Esophagus squamous epithelium (tissue), 5 donors: ENCODE results near the gene CARD6. TPM values are rescaled to one million over a fixed set of nuclear protein-coding genes. Genes with fewer than 3 reads are reported as not detected.
A peak's percentile ranks its signal among the peaks of the same experiment; 100 is the strongest.

Experiments used
- DNase-seq: peaks from one replicate; lab custom pipeline; 2025; lab: John Stamatoyannopoulos, UW
- H3K27ac ChIP-seq, 4 donors: fragments of 200-600 bp; sonication (generic); one replicate each; pipeline ENCODE4 v1.5.1; 2016 to 2019; ENCODE audit warnings: mild to moderate bottlenecking in 1 of 4
- H3K27me3 ChIP-seq, 4 donors: fragments of 200-600 bp; sonication (generic); 1 replicate in 3 of 4; 2 replicates in 1 of 4; pipeline versions ENCODE4 v1.5.1 to v1.6.0; 2017 to 2021; ENCODE audit warnings: antibody characterized with exemption in 1 of 4
- H3K36me3 ChIP-seq, 3 donors: fragments of 200-600 bp; sonication (generic); one replicate each; pipeline ENCODE4 v1.5.1; 2016 to 2019
- H3K4me1 ChIP-seq, 3 donors: fragments of 200-600 bp; sonication (generic); one replicate each; pipeline ENCODE4 v1.5.1; 2017 to 2019
- H3K4me3 ChIP-seq, 4 donors: fragments of 200-600 bp; sonication (generic); 1 replicate in 3 of 4; 2 replicates in 1 of 4; pipeline ENCODE4 v1.5.1; 2016 to 2019; ENCODE audit warnings: mild to moderate bottlenecking in 2 of 4, moderate library complexity in 1 of 4
- H3K9me3 ChIP-seq, 3 donors: fragments of 200-600 bp; sonication (generic); one replicate each; pipeline ENCODE4 v1.5.1; 2016 to 2019
- CTCF ChIP-seq, 6 experiments: fragments of 450-650 bp in 4 of 6; fragments of 200-600 bp in 2 of 6; sonication (generic) in 2 of 6; IDR thresholded peaks; one replicate each; pipeline ENCODE4 v1.5.1; 2016 to 2019; ENCODE audit warnings: antibody characterized with exemption in 6 of 6, mild to moderate bottlenecking in 4 of 6, moderate library complexity in 4 of 6
- POLR2A ChIP-seq, 4 donors: fragments of 450-650 bp; IDR thresholded peaks; one replicate each; pipeline ENCODE4 v1.6.1; 2017; ENCODE audit warnings: antibody characterized with exemption in 4 of 4, mild to moderate bottlenecking in 4 of 4, moderate library complexity in 3 of 4
- WGBS, 2 donors: methylation state at CpG; one replicate each; pipeline ENCODE4 v1.1.5; 2018; 5-methylcytosine and 5-hydroxymethylcytosine counted together
- intact Hi-C: fragments of 100-400 bp; cut with DNase I; formaldehyde crosslinking; loops from one replicate; pipeline ENCODE4 v1.15.0; 2022
- small RNA-seq, 4 donors: library from RNA; depleted of rRNA; stranded (forward); fragments of <200 nt; gene quantifications; one replicate each; pipeline ENCODE3, GENCODE V24; 2016
- total RNA-seq, 4 donors: library from RNA; depleted of rRNA; stranded (reverse); fragments of >200 nt; gene quantifications; one replicate each; pipeline ENCODE4 v1.1.0, GENCODE V29; 2016
- donor health status: DM: yes; HTN: yes; CAD: no.

CARD6 gene
- total RNA-seq, 4 donors from 2014 or later: 17.7 to 20.4 (median 19.2) TPM

DNA sequence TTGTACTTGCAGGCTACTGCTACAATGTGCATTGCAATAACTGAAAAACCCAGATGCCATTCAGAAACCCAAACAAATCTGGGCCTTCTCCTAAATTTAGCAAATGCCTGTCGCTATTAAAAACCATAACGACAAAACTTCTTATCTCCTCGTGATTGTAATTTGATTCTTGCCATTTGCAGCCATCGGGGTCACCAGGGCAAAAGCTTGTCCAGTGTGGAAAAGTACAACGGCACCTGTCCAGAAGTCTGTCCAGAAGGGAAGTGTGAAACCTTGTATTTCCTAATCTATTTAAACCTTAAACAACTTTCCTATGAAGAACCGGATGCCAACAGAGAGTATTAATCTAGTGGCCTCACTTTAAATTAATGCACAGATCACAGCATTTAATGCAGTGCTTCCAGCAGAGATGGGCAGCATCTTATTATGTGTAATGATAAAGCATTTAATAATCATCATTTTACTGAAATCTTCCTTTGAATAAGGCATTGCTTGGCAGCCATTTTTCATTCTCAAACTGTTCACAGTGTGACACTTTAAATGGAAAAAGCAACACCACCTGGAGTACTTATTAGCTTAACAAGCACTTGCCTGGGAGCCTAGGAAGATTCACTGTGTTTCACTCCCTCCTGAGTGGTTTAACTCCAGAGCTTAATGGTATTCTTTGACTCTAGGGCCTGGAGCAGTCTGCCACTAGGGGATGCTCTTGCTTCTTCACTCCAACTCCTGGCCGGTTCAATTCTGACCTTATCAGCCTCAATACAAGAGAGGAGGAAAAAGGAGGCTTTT, 63.2 kb downstream of the CARD6 start:
- H3K36me3 ChIP-seq: no peaks in the 10 kb centered on the region
- peak; percentile 34 to 82 (median 72) for TF ChIP-seq CTCF (IDR thresholded peaks at IDR 0.05)
- TF ChIP-seq POLR2A (IDR thresholded peaks at IDR 0.05): no peak
- H3K27me3 ChIP-seq: no peaks in the 10 kb centered on the region
- peak overlapping the region in 2 of 4 donors; percentile 58 to 66 for H3K27ac ChIP-seq
- WGBS, 2 donors: 60 to 63% methylated on average over 7 of the region's 7 CpGs
- intact Hi-C loops: no loop called here
- H3K4me1 ChIP-seq: peaks cover 0 to 28% (median 4%) of the 10 kb centered on the region in 3 donors
- no peak for DNase-seq
- H3K4me3 ChIP-seq: no peak overlapping the region
- no peaks in the 10 kb centered on the region for H3K9me3 ChIP-seq

GRCh38 chr5:40904994-40905306, 63.8 kb downstream of the CARD6 start:
- intact Hi-C loops: no loop called here
- 46 to 47% methylated on average over 2 of the region's 2 CpGs for WGBS, 2 donors
- Histone ChIP-seq H3K4me1 (peaks cover 0 to 28% (median 4%) of the 10 kb centered on the region in 3 donors), H3K4me3 (no peak overlapping the region), H3K27ac (peak overlapping the region in 2 of 4 donors; percentile 58 to 66), H3K27me3 (no peaks in the 10 kb centered on the region), H3K9me3 (no peaks in the 10 kb centered on the region), H3K36me3 (no peaks in the 10 kb centered on the region)
- DNase-seq: no peak
- TF ChIP-seq CTCF (IDR thresholded peaks at IDR 0.05) (no peak), POLR2A (IDR thresholded peaks at IDR 0.05) (no peak)

DNA sequence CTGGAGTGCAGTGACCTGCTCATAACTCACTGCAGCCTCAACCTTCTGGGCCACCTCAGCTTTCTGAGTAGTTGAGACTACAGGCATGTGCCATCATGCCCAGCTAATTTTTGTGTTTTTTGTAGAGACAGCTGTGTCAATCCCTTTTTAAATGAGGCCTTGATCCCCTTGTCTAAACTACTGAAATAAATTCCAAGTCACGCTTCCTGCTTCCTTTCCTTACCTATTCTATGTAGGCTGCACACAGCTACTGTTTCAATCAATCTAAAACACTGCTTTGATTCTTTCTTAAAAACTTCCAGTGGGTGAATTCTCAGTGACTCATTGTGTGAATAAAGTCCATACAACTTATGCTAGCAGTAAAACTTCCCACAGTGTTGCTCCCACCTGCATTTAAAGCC, 65.2 kb downstream of the CARD6 start:
- TF ChIP-seq CTCF (IDR thresholded peaks at IDR 0.05) (no peak), POLR2A (IDR thresholded peaks at IDR 0.05) (no peak)
- no peak for DNase-seq
- H3K9me3 ChIP-seq: no peaks in the 10 kb centered on the region
- H3K36me3 ChIP-seq: no peaks in the 10 kb centered on the region
- H3K27me3 ChIP-seq: no peaks in the 10 kb centered on the region
- H3K27ac ChIP-seq: no peak overlapping the region
- WGBS, 2 donors: 40 to 56% methylated on average over 1 of the region's 1 CpG
- no peak overlapping the region for H3K4me3 ChIP-seq
- peaks cover 0 to 28% (median 4%) of the 10 kb centered on the region in 3 donors for H3K4me1 ChIP-seq
- intact Hi-C loops: no loop called here

DNA sequence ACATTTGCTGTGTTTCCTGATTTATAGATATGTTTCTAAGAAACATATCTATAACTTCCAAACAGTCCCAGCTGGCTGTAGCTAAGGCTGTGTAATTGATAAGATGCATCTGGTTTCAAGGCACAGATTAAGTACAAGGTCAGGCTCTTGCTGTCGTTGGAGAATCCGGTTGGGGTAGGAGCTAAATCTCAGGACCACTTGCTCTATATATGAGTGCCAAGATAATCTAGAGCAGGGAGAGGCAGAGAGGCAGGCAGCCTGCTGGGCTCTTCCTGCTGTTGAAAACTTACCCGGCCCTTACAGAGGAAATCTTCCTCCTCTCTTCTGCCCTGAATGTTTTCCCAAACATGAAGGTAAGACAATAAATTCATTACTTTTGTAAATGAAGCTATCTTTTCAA, 68.1 kb downstream of the CARD6 start, which contains the start of gene C7:
C7 (plus strand) TSS at position 234 of the 400 bp plus-strand sequence; CDS start at position 348, 114 bp downstream.
- Histone ChIP-seq H3K27me3 (no peaks in the 10 kb centered on the region), H3K9me3 (no peaks in the 10 kb centered on the region), H3K4me3 (peak within 1 kb of the TSS in 3 of 4 donors; percentile 12 to 54 (median 28)), H3K4me1 (peaks cover 0 to 28% (median 4%) of the 10 kb centered on the region in 3 donors), H3K27ac (no peak within 1 kb of the TSS), H3K36me3 (no peaks in the 10 kb centered on the region)
- no peak for DNase-seq
- TF ChIP-seq POLR2A (IDR thresholded peaks at IDR 0.05) (no peak), CTCF (IDR thresholded peaks at IDR 0.05) (no peak)
- intact Hi-C loops: no loop called here
- 50 to 63% methylated on average over 3 of the region's 3 CpGs for WGBS, 2 donors

- intact Hi-C loops: no loop called here
These were observed 68.6 kb downstream of the CARD6 start for GRCh38 chr5:40909723-40910122.

More at GRCh38 chr5:40909723-40910122, 68.6 kb downstream of the CARD6 start:
- H3K4me1 ChIP-seq: peaks cover 0 to 23% (median 4%) of the 10 kb centered on the region in 3 donors
- H3K36me3 ChIP-seq: no peaks in the 10 kb centered on the region
- no peak overlapping the region for H3K27ac ChIP-seq
- no peak for TF ChIP-seq POLR2A (IDR thresholded peaks at IDR 0.05)
- no peaks in the 10 kb centered on the region for H3K9me3 ChIP-seq
- H3K4me3 ChIP-seq: peak overlapping the region in 3 of 4 donors; percentile 12 to 54 (median 28)
- no peaks in the 10 kb centered on the region for H3K27me3 ChIP-seq
- WGBS, 2 donors: 46 to 62% methylated on average over 2 of the region's 2 CpGs
- DNase-seq: no peak

Small RNA genes within 50 kb of the gene (small RNA-seq; reads per million reads assigned to genes)
- gene SNORD72: 90.8 to 307 (median 140) reads per million in 4 donors

Other genes starting within 250 kb of the CARD6 start
- gene PTGER4, start 161.5 kb upstream of the CARD6 start, total RNA-seq: 10 to 100 TPM in 2 of 4 donors, 1 to 10 TPM in 2; 7.1 to 21.9 (median 11.6) TPM
- gene TTC33, start 85.4 kb upstream of the CARD6 start, total RNA-seq: 10 to 100 TPM in 1 of 4 donors, 1 to 10 TPM in 3; 5.0 to 12.6 (median 7.0) TPM
- gene PRKAA1, start 43.0 kb upstream of the CARD6 start, total RNA-seq: 10 to 100 TPM; 32.0 to 61.9 (median 51.9) TPM
- 100 to 1,000 TPM in 1 of 4 donors, 10 to 100 TPM in 3; 79.6 to 183 (median 88.2) TPM for gene RPL37, start 6.1 kb upstream of the CARD6 start, total RNA-seq
- gene C7, start 68.1 kb downstream of the CARD6 start, total RNA-seq: 100 to 1,000 TPM in 2 of 4 donors, 10 to 100 TPM in 1, 1 to 10 TPM in 1; 8.2 to 245 (median 108) TPM
- gene MROH2B, start 230.0 kb downstream of the CARD6 start, total RNA-seq: not detected